ENCODE data around the gene CASP14. TPM values are rescaled to one million over a fixed set of nuclear protein-coding genes. Genes with fewer than 3 reads are reported as not detected.

Gene CASP14
- total and polyA plus RNA-seq, 2 experiments from 2014 or later, result not detected

- TF ChIP-seq CTCF (conservative IDR thresholded peaks at IDR 0.05; ENCODE audit: low read depth in 2 of 2), result no peak
- TF ChIP-seq EZH2phosphoT487 (IDR thresholded peaks at IDR 0.05; ENCODE audit: unreplicated experiment), result no peak
- TF ChIP-seq ETS1 (IDR thresholded peaks at IDR 0.05), result no peak
- no peak for TF ChIP-seq STAT1 (IDR thresholded peaks at IDR 0.05; ENCODE audit: unreplicated experiment)
These were observed 1.2 kb upstream of the CASP14 start (continued) for GRCh38 chr19:15048128-15048527.

- Mint-ChIP-seq H3K4me1 (no peaks in the 10 kb centered on the region), H3K27ac (no peak overlapping the region), H3K4me3 (no peak overlapping the region; the same call in 2 of the 3 replicates), H3K27me3 (ENCODE audit: insufficient read depth, low read depth, poor library complexity) (peaks cover 2% of the 10 kb centered on the region), H3K36me3 (ENCODE audit: low read depth) (peaks cover 26% of the 10 kb centered on the region), H3K9me3 (peaks cover 88% of the 10 kb centered on the region)
- DNase-seq (ENCODE audit: low spot score) (no peak), ATAC-seq (no peak)
- Histone ChIP-seq H3K36me3 (ENCODE audit: insufficient read depth) (no peaks in the 10 kb centered on the region), H4K20me1 (replicated peaks; ENCODE audit: insufficient read depth) (no peaks in the 10 kb centered on the region), H3K4me1 (ENCODE audit: insufficient read depth) (no peaks in the 10 kb centered on the region), H3K79me2 (replicated peaks; ENCODE audit: insufficient read depth) (no peaks in the 10 kb centered on the region), H3K27me3 (ENCODE audit: insufficient read depth) (no peaks in the 10 kb centered on the region), H3K9me2 (ENCODE audit: insufficient read depth) (peaks cover 8% of the 10 kb centered on the region; the same call in 1 of the 2 replicates), H3K4me2 (no peak overlapping the region), H3K27ac (ENCODE audit: low read depth) (no peak overlapping the region), H3K4me3 (no peak overlapping the region), H3F3A (replicated peaks; ENCODE audit: low read depth) (no peaks in the 10 kb centered on the region), H2AFZ (no peak overlapping the region)
- no peak for TF ChIP-seq CREB1 (CRISPR knock-in tag; IDR thresholded peaks at IDR 0.05; ENCODE audit: low read depth)
- no peak for TF ChIP-seq ETS1 (IDR thresholded peaks at IDR 0.05)
- TF ChIP-seq NANOG (IDR thresholded peaks at IDR 0.05; ENCODE audit: borderline replicate concordance), result no peak
- no peak for TF ChIP-seq POLR2AphosphoS5 (IDR thresholded peaks at IDR 0.05; ENCODE audit: low read depth)
- TF ChIP-seq STAT1 (IDR thresholded peaks at IDR 0.05; ENCODE audit: unreplicated experiment), result no peak
- no peak for TF ChIP-seq JUNB (IDR thresholded peaks at IDR 0.05; ENCODE audit: unreplicated experiment)
- no peak for TF ChIP-seq ZNF462 (CRISPR knock-in tag; IDR thresholded peaks at IDR 0.05)
- no peak for TF ChIP-seq EZH2 (IDR thresholded peaks at IDR 0.05; ENCODE audit: low read depth, unreplicated experiment)
- no peak for TF ChIP-seq CTCF (conservative IDR thresholded peaks at IDR 0.05; ENCODE audit: low read depth in 2 of 2)
These were observed 1.4 kb downstream of the CASP14 start for GRCh38 chr19:15050639-15051038.
